Trophoblast cell (in vitro differentiated cells and primary cell): ENCODE measurements around the gene ADARB2.

ENCODE experiments used
- DNase-seq, 2 donors: peaks; one replicate each; pipeline ENCODE4 v3.0.0-alpha.2; 2016
- H2AFZ ChIP-seq: 2 replicates; pipeline ENCODE4 v1.6.1; 2013; ENCODE audit warnings: low read length, moderate library complexity, mild to moderate bottlenecking; ENCODE audit not compliant: insufficient read depth, poor library complexity
- H2AK5ac ChIP-seq: 2 replicates; pipeline ENCODE4 v1.6.1; 2013; ENCODE audit warnings: mild to moderate bottlenecking, low read length
- H2BK120ac ChIP-seq: 2 replicates; pipeline ENCODE4 v1.6.1; 2013; ENCODE audit warnings: low read length, mild to moderate bottlenecking, moderate library complexity; ENCODE audit not compliant: insufficient read depth, poor library complexity
- H2BK12ac ChIP-seq: 2 replicates; pipeline ENCODE4 v1.6.1; 2013; ENCODE audit warnings: mild to moderate bottlenecking, low read length, moderate library complexity
- H2BK5ac ChIP-seq: 2 replicates; pipeline ENCODE4 v1.6.1; 2013; ENCODE audit warnings: low read length, low read depth, moderate library complexity, mild to moderate bottlenecking; ENCODE audit not compliant: poor library complexity
- H3K14ac ChIP-seq: 2 replicates; pipeline ENCODE4 v1.6.1; 2013; ENCODE audit warnings: mild to moderate bottlenecking, low read length
- H3K18ac ChIP-seq: 2 replicates; pipeline ENCODE4 v1.6.1; 2013; ENCODE audit warnings: mild to moderate bottlenecking, low read length
- H3K23ac ChIP-seq: 2 replicates; pipeline ENCODE4 v1.6.1; 2013; ENCODE audit warnings: low read length
- H3K27ac ChIP-seq: 2 replicates; pipeline ENCODE4 v1.5.1; 2013; ENCODE audit warnings: low read depth, mild to moderate bottlenecking, inconsistent platforms, low read length, moderate library complexity
- H3K27me3 ChIP-seq: 2 replicates; pipeline ENCODE4 v1.6.1; 2013; ENCODE audit warnings: inconsistent platforms, mild to moderate bottlenecking, low read length, moderate library complexity; ENCODE audit not compliant: insufficient read depth
- H3K36me3 ChIP-seq, 2 experiments: 1 replicate in 1 of 2; 2 replicates in 1 of 2; pipeline ENCODE4 v1.6.1; 2013; ENCODE audit warnings: low read length in 2 of 2, mild to moderate bottlenecking in 2 of 2, moderate library complexity in 1 of 2; ENCODE audit not compliant: insufficient read depth in 2 of 2, control insufficient read depth in 1 of 2
- H3K4ac ChIP-seq: 2 replicates; pipeline ENCODE4 v1.6.1; 2013; ENCODE audit warnings: low read depth, mild to moderate bottlenecking, low read length, moderate library complexity
- H3K4me1 ChIP-seq, 2 experiments: 1 replicate in 1 of 2; 2 replicates in 1 of 2; pipeline ENCODE4 v1.6.1; 2013; ENCODE audit warnings: low read length in 2 of 2, mild to moderate bottlenecking in 2 of 2, moderate library complexity in 1 of 2; ENCODE audit not compliant: insufficient read depth in 2 of 2, control insufficient read depth in 1 of 2
- H3K4me2 ChIP-seq: 2 replicates; pipeline ENCODE4 v1.6.1; 2013; ENCODE audit warnings: inconsistent platforms, mild to moderate bottlenecking, low read length, moderate library complexity
- H3K4me3 ChIP-seq: 2 replicates; pipeline ENCODE4 v1.5.1; 2013; ENCODE audit warnings: mild to moderate bottlenecking, low read depth, low read length, inconsistent platforms
- H3K79me1 ChIP-seq: one replicate; pipeline ENCODE4 v1.6.1; 2013; ENCODE audit warnings: low read length
- H3K79me2 ChIP-seq: 2 replicates; pipeline ENCODE4 v1.6.1; 2013; ENCODE audit warnings: low read length, mild to moderate bottlenecking; ENCODE audit not compliant: control insufficient read depth, insufficient read depth, poor library complexity
- H3K9ac ChIP-seq: 2 replicates; pipeline ENCODE4 v1.6.1; 2013; ENCODE audit warnings: mild to moderate bottlenecking, low read length
- H3K9me3 ChIP-seq: 2 replicates; pipeline ENCODE4 v1.6.1; 2013; ENCODE audit warnings: low read depth, mild to moderate bottlenecking, control low read depth, inconsistent platforms, low read length; ENCODE audit not compliant: insufficient read depth
- H4K12ac ChIP-seq: 2 replicates; pipeline ENCODE4 v1.6.1; 2013; ENCODE audit warnings: low read depth, mild to moderate bottlenecking, low read length, moderate library complexity
- H4K8ac ChIP-seq: 2 replicates; pipeline ENCODE4 v1.6.1; 2013; ENCODE audit warnings: low read depth, mild to moderate bottlenecking, low read length, moderate library complexity
- H4K91ac ChIP-seq: one replicate; pipeline ENCODE4 v1.6.1; 2013; ENCODE audit warnings: low read depth, mild to moderate bottlenecking, low read length, moderate library complexity
- WGBS: extraction: QIAGEN DNeasy Blood & Tissue Kit; methylation state at CpG from one replicate; pipeline ENCODE4 v1.1.7; 2013; ENCODE audit warnings: missing lambda C conversion rate; ENCODE audit not compliant: insufficient read length, insufficient coverage; ENCODE audit errors: extremely low coverage; 5-methylcytosine and 5-hydroxymethylcytosine counted together

The ADARB2 gene

GRCh38 chr10:1515121-1515779 is 222.1 kb downstream of the ADARB2 start:
- no peak overlapping the region for H2AFZ ChIP-seq
- H3K27me3 ChIP-seq: no peaks in the 10 kb centered on the region
- H2BK120ac ChIP-seq: no peak overlapping the region
- no peaks in the 10 kb centered on the region for H3K79me2 ChIP-seq
- no peak overlapping the region for H3K14ac ChIP-seq
- no peak overlapping the region for H3K18ac ChIP-seq
- no peak for DNase-seq
- H3K27ac ChIP-seq: no peak overlapping the region
- H2BK12ac ChIP-seq: no peak overlapping the region
- no peak overlapping the region for H3K23ac ChIP-seq
- no peak overlapping the region for H4K91ac ChIP-seq
- no peak overlapping the region for H4K12ac ChIP-seq
- no peak overlapping the region for H3K4me3 ChIP-seq
- H3K9ac ChIP-seq: no peak overlapping the region
- H3K36me3 ChIP-seq: no peaks in the 10 kb centered on the region
- H2AK5ac ChIP-seq: no peak overlapping the region
- WGBS: no CpG with 5 or more reads among the region's 14 CpGs
- no peaks in the 10 kb centered on the region for H3K79me1 ChIP-seq
- no peak overlapping the region for H4K8ac ChIP-seq
- no peaks in the 10 kb centered on the region for H3K4me1 ChIP-seq
- no peak overlapping the region for H3K4me2 ChIP-seq
- H3K9me3 ChIP-seq: peaks cover 5% of the 10 kb centered on the region
- H2BK5ac ChIP-seq: no peak overlapping the region
- H3K4ac ChIP-seq: no peak overlapping the region

DNA sequence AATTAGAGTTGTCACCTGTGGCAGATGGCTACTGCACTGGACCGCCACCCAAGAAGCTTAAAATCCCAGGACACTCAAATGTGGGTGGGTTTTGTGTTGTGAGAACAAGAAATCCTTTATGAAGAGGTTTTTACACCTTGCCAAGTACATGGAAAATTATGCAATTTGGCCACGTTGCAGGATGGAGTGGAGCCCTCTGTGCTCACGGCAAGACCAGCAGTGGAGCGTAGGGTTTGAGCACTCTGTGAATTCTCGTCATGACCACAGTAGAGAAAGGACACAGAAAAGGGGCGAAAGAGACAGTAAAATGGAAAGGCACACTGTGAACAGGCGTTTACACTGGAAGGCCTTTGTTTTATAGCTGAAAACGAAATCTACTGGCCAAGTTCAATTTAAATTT is 222.6 kb downstream of the ADARB2 start:
- H3K79me2 ChIP-seq: no peaks in the 10 kb centered on the region
- H4K8ac ChIP-seq: no peak overlapping the region
- no peak for DNase-seq
- H3K4me1 ChIP-seq: no peaks in the 10 kb centered on the region
- H4K12ac ChIP-seq: no peak overlapping the region
- H3K9me3 ChIP-seq: peaks cover 5% of the 10 kb centered on the region
- no CpG with 5 or more reads among the region's 8 CpGs for WGBS
- H3K79me1 ChIP-seq: no peaks in the 10 kb centered on the region
- no peak overlapping the region for H3K9ac ChIP-seq
- H2AFZ ChIP-seq: no peak overlapping the region
- H3K14ac ChIP-seq: no peak overlapping the region
- H2BK5ac ChIP-seq: no peak overlapping the region
- H3K27me3 ChIP-seq: no peaks in the 10 kb centered on the region
- no peak overlapping the region for H3K23ac ChIP-seq
- H3K27ac ChIP-seq: no peak overlapping the region
- H2BK12ac ChIP-seq: no peak overlapping the region
- no peak overlapping the region for H3K4me2 ChIP-seq
- H3K4ac ChIP-seq: no peak overlapping the region
- no peak overlapping the region for H3K18ac ChIP-seq
- H4K91ac ChIP-seq: no peak overlapping the region
- no peaks in the 10 kb centered on the region for H3K36me3 ChIP-seq
- no peak overlapping the region for H2BK120ac ChIP-seq
- H3K4me3 ChIP-seq: no peak overlapping the region
- H2AK5ac ChIP-seq: no peak overlapping the region

DNA sequence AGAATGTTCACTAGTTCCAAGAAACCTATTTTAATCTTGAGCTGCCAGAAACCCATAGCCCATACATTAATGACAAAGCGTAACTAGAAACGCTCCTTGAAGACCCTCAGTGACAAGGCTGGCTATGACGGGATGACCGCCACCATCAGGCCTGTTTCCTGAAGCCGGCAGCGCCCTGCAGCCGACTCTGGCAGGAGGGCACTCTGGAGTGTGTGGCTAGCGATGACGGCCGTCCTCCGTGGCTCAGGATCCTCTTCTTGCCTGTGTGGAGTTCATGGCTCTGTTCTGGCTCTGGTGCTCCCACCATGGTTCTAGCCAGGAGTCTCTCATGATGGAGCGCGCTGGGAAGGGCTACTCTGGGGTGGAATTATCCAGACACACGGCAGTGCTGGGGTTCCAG is 224.1 kb downstream of the ADARB2 start:
- H3K79me2 ChIP-seq: no peaks in the 10 kb centered on the region
- H4K91ac ChIP-seq: no peak overlapping the region

DNA sequence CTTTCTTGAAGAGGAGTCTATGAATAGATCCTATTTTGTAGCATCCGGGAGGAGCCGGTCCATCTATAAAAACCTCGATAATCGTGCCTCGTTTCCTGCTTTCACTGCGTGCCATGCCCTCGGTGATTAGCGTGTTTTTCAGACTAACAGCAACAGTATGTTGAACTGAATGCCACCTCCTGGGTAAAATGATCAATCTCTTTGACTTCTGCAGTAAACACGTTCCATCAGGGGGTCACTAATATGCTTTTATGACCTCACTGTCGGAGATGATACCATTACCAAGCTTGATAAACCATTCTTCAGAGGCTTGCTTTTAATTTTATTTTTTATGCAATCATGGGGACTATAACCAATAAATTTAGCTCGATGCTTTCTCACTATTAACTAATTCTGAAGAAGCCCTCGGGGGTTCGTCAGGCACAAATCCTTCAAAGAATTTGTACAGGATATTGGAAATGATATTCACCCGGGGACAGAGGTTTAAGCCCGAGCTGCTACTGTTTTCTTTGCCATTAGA is 228.3 kb downstream of the ADARB2 start:
- Histone ChIP-seq H4K8ac (no peak overlapping the region), H3K36me3 (no peaks in the 10 kb centered on the region), H2BK120ac (no peak overlapping the region), H3K9me3 (peaks cover 11% of the 10 kb centered on the region), H2BK5ac (no peak overlapping the region), H2AK5ac (no peak overlapping the region), H2AFZ (no peak overlapping the region), H3K9ac (no peak overlapping the region), H4K91ac (no peak overlapping the region), H3K27ac (no peak overlapping the region), H3K4me3 (no peak overlapping the region), H3K79me1 (no peaks in the 10 kb centered on the region), H4K12ac (no peak overlapping the region), H3K4me1 (no peaks in the 10 kb centered on the region), H3K27me3 (no peaks in the 10 kb centered on the region), H2BK12ac (no peak overlapping the region), H3K4me2 (no peak overlapping the region), H3K14ac (no peak overlapping the region), H3K79me2 (no peaks in the 10 kb centered on the region), H3K4ac (no peak overlapping the region), H3K18ac (no peak overlapping the region), H3K23ac (no peak overlapping the region)
- no peak for DNase-seq
- WGBS: no CpG with 5 or more reads among the region's 15 CpGs

More for the DNA sequence above, 224.1 kb downstream of the ADARB2 start:
- no peak overlapping the region for H2BK120ac ChIP-seq
- H3K9ac ChIP-seq: no peak overlapping the region
- no peak for DNase-seq
- H3K9me3 ChIP-seq: peaks cover 2% of the 10 kb centered on the region
- H3K4me1 ChIP-seq: no peaks in the 10 kb centered on the region
- no peaks in the 10 kb centered on the region for H3K27me3 ChIP-seq
- H4K8ac ChIP-seq: no peak overlapping the region
- H3K4me3 ChIP-seq: no peak overlapping the region
- H2BK5ac ChIP-seq: no peak overlapping the region
- H4K12ac ChIP-seq: no peak overlapping the region
- H3K4ac ChIP-seq: no peak overlapping the region
- no peak overlapping the region for H2AK5ac ChIP-seq
- no peak overlapping the region for H2AFZ ChIP-seq
- no peak overlapping the region for H3K4me2 ChIP-seq
- no peaks in the 10 kb centered on the region for H3K36me3 ChIP-seq
- no peak overlapping the region for H3K14ac ChIP-seq
- H2BK12ac ChIP-seq: no peak overlapping the region
- H3K23ac ChIP-seq: no peak overlapping the region
- H3K27ac ChIP-seq: no peak overlapping the region
- no peaks in the 10 kb centered on the region for H3K79me1 ChIP-seq
- no peak overlapping the region for H3K18ac ChIP-seq
- no CpG with 5 or more reads among the region's 14 CpGs for WGBS
